Erythroblast (primary cell): ENCODE results near the gene JAZF1.

Source experiments
- GATA1 ChIP-seq: IDR thresholded peaks from 2 replicates; pipeline ENCODE4 v1.6.1; 2011; ENCODE audit warnings: low read depth, mild to moderate bottlenecking, control low read depth, low read length, moderate library complexity
- POLR2A ChIP-seq: IDR thresholded peaks from 2 replicates; pipeline ENCODE4 v1.6.1; 2011; ENCODE audit warnings: mild to moderate bottlenecking, low read length

GRCh38 chr7:27936047-27936767, 244.4 kb downstream of the JAZF1 start:
- no peak for TF ChIP-seq POLR2A
- no peak for TF ChIP-seq GATA1
